ENCODE data around the gene MTMR12. TPM values are rescaled to one million over a fixed set of nuclear protein-coding genes. Genes with fewer than 3 reads are reported as not detected.

MTMR12 gene
- total and polyA plus RNA-seq, 2 donors (not counting 3 experiments of a cell fraction or from before 2014, with no cell fraction given): 18.2 to 38.6 TPM

- Histone ChIP-seq H4K20me1 (replicated peaks; ENCODE audit: control insufficient read depth, extremely low read depth, insufficient read depth, low read length) (no peaks in the 10 kb centered on the region), H3K9me1 (replicated peaks; ENCODE audit: control insufficient read depth, extremely low read depth, insufficient read depth, low read length) (no peaks in the 10 kb centered on the region), H3K4me1 (ENCODE audit: control insufficient read depth, extremely low read depth, insufficient read depth, low read length) (no peaks in the 10 kb centered on the region), H3K4me3 (replicated peaks in 1 of 3; ENCODE audit: insufficient read depth in 1 of 3, low read depth in 1 of 3, low read length in 3 of 3) (no peak overlapping the region), H2AFZ (ENCODE audit: low read depth, low read length) (no peak overlapping the region), H3K27me3 (ENCODE audit: control insufficient read depth in 2 of 2, insufficient read depth in 2 of 2, low read length in 2 of 2) (no peaks in the 10 kb centered on the region), H3K9me3 (replicated peaks; ENCODE audit: control insufficient read depth, insufficient read depth, low read length) (no peaks in the 10 kb centered on the region), H3K4me2 (ENCODE audit: insufficient read depth, low read length) (no peak overlapping the region), H3K27ac (ENCODE audit: insufficient read depth, low read depth, low read length) (no peak overlapping the region), H3K36me3 (ENCODE audit: control insufficient read depth in 2 of 2, extremely low read depth in 1 of 2, insufficient read depth in 2 of 2, low read length in 2 of 2) (no peaks in the 10 kb centered on the region), H3K9ac (replicated peaks; ENCODE audit: extremely low read depth, insufficient read depth, low read length) (no peak overlapping the region), H3K79me2 (ENCODE audit: control insufficient read depth, insufficient read depth, low read length) (no peaks in the 10 kb centered on the region)
- ChIA-PET POLR2A (no interaction called here), CTCF (no interaction called here)
- no peak for FAIRE-seq
- intact Hi-C loops (cut with micrococcal nuclease): no loop called here
- no peak for DNase-seq (ENCODE audit: low read depth, low spot score)
- dilution Hi-C loops (cut with MboI; ENCODE audit: extremely low pct_ligation_motif_present, low sequenced_read_pairs): no loop called here
- TF ChIP-seq, protein P1, sequence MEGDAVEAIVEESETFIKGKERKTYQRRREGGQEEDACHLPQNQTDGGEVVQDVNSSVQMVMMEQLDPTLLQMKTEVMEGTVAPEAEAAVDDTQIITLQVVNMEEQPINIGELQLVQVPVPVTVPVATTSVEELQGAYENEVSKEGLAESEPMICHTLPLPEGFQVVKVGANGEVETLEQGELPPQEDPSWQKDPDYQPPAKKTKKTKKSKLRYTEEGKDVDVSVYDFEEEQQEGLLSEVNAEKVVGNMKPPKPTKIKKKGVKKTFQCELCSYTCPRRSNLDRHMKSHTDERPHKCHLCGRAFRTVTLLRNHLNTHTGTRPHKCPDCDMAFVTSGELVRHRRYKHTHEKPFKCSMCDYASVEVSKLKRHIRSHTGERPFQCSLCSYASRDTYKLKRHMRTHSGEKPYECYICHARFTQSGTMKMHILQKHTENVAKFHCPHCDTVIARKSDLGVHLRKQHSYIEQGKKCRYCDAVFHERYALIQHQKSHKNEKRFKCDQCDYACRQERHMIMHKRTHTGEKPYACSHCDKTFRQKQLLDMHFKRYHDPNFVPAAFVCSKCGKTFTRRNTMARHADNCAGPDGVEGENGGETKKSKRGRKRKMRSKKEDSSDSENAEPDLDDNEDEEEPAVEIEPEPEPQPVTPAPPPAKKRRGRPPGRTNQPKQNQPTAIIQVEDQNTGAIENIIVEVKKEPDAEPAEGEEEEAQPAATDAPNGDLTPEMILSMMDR (IDR thresholded peaks at IDR 0.05; ENCODE audit: extremely low read depth in 1 of 2, insufficient read depth in 1 of 2, low read depth in 1 of 2, low read length in 2 of 2): no peak
- TF ChIP-seq MYC (IDR thresholded peaks at IDR 0.05; ENCODE audit: low read depth, low read length) (no peak), MAX (IDR thresholded peaks at IDR 0.05; ENCODE audit: insufficient read depth, insufficient read length) (no peak), FOS (IDR thresholded peaks at IDR 0.05; ENCODE audit: borderline replicate concordance, insufficient read depth, low read length) (no peak), POLR2AphosphoS5 (IDR thresholded peaks at IDR 0.05; ENCODE audit: insufficient read depth, low read depth, low read length) (no peak), POLR2A (IDR thresholded peaks at IDR 0.05; ENCODE audit: low read depth, low read length) (no peak), EZH2 (IDR thresholded peaks at IDR 0.05; ENCODE audit: borderline replicate concordance, low read depth, low read length, severe bottlenecking) (no peak), GATA2 (IDR thresholded peaks at IDR 0.05; ENCODE audit: insufficient read depth, insufficient read length, low read depth, low read length) (no peak), JUN (IDR thresholded peaks at IDR 0.05; ENCODE audit: borderline replicate concordance, insufficient read depth, insufficient read length, low read depth) (no peak)
- no TSS peak for BruUV-seq (replicated peaks)
Observed at GRCh38 chr5:32332966-32333365, 20.2 kb upstream of the MTMR12 start.
